GM20000 (cell line): Measurements from ENCODE around the gene DDIT4L.
"Not testable (repeated sequence)": the region's sequence is repeated elsewhere in the genome, so short reads cannot be mapped to it uniquely, and the experiment has no call there.

ENCODE experiments used
- DNase-seq: peaks from one replicate; pipeline ENCODE4 v3.0.0; 2012; ENCODE audit warnings: low spot score
- TF ChIP-seq, protein P1 (sequence below): IDR thresholded peaks from 2 replicates; pipeline ENCODE4 v1.5.1; 2012; ENCODE audit warnings: mild to moderate bottlenecking, control low read depth; ENCODE audit errors: extremely low read depth, missing control alignments

DDIT4L gene

GRCh38 chr4:100198061-100198460 is 7.8 kb upstream of the DDIT4L start:
- TF ChIP-seq, protein P1, sequence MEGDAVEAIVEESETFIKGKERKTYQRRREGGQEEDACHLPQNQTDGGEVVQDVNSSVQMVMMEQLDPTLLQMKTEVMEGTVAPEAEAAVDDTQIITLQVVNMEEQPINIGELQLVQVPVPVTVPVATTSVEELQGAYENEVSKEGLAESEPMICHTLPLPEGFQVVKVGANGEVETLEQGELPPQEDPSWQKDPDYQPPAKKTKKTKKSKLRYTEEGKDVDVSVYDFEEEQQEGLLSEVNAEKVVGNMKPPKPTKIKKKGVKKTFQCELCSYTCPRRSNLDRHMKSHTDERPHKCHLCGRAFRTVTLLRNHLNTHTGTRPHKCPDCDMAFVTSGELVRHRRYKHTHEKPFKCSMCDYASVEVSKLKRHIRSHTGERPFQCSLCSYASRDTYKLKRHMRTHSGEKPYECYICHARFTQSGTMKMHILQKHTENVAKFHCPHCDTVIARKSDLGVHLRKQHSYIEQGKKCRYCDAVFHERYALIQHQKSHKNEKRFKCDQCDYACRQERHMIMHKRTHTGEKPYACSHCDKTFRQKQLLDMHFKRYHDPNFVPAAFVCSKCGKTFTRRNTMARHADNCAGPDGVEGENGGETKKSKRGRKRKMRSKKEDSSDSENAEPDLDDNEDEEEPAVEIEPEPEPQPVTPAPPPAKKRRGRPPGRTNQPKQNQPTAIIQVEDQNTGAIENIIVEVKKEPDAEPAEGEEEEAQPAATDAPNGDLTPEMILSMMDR, result no peak
- DNase-seq, result no peak

- not testable (repeated sequence) for DNase-seq
These were observed 6.3 kb upstream of the DDIT4L start for GRCh38 chr4:100196388-100197071.

DNA sequence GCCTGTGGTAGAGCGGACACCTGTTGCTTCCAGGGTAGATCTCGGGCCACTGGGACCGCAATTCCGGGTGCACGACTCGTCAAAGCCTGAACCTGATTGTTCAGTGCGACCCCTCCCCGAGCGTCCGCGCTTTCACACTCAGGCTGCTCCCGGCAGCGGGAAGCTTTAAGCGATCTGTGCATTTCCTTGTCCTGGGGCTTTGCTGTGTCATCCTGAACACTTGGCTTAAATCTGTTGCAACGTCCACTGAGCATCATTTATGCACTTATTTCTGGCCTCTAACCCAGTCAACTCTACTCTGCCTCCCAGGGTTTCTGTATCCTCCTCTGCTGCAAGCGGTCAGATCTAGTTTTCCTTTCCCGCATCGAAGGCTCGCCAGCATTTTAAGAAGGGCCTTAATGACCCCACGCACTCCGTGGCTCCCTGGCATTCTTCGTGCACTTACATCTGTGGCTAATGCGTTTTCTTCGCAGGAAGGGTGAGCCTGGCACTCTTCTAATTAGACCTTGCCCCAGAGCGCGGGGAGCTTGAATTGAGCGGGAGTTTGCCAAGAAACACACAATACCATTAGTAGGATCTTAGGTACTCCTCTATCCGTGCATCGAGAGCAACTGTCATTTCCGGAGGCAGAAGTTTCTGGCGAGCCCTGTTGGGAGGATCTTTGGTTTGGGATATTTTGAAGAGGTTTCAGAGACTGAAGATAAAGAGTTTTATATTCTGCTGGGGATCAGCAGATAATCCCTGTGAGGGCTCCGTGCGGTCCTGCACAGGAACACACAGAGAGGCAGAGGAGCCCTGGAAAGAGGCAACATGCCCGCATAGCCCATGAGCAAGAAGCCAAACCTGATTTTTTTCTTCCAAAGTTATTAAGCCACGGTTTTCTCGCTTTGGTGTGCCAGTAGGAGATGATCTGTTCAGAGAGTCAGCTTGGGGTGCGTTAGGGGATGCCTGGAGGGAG is 654 bp upstream of the DDIT4L start:
- no peak for DNase-seq
- TF ChIP-seq, protein P1, result no peak

DNA sequence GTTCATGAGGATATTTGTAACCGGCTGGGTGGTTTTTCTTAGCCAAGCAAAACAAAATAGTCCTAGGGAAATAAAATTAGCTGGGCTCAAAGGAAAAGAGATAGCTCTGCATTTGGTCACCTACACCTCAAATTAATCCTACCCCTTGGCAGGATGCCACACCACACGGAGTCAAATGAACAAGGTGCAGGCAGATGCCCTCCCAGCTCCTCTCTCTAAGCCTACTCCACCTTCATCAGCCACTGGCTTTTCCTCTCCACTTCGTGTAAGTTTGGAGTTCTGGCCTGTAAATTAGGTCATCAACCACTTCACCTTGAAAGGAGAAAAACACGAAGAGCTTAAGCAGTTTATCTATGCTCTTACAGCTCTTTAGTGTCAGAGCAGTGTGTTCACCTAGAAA is 1.4 kb downstream of the DDIT4L start:
- TF ChIP-seq, protein P1, result no peak
- no peak for DNase-seq

- no peak for DNase-seq
- TF ChIP-seq, protein P1, result no peak
These were observed 2.5 kb downstream of the DDIT4L start for GRCh38 chr4:100187781-100188180.

DNA sequence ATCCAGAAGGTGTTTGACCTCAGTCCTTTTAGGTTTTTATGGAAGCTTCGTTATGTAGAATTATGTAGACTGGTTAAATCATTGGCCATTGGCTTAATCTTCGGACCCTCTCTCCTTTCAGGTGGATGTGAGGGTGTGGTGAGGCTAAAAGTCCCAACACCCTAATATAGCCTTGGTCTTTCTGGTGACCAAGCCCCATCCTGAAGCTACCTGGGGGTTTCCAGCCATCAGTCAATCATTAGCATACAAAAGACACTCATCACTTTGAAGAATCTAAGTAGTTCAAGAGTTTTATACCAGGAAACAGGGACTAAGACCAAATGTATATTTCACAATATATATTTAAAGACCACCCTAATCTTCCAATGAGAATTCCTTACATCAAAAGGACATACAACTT is 5.5 kb downstream of the DDIT4L start:
- DNase-seq, result no peak
- TF ChIP-seq, protein P1, result no peak

- TF ChIP-seq, protein P1, result no peak
- DNase-seq, result no peak
These were observed 12.4 kb downstream of the DDIT4L start for GRCh38 chr4:100177855-100178254.
